T-helper 22 cell (primary cell): ENCODE measurements around the gene MAML3.

ENCODE experiments used
- DNase-seq: peaks from one replicate; pipeline ENCODE4 v3.0.0-alpha.2; 2020; ENCODE audit warnings: low read depth

Gene MAML3

DNA sequence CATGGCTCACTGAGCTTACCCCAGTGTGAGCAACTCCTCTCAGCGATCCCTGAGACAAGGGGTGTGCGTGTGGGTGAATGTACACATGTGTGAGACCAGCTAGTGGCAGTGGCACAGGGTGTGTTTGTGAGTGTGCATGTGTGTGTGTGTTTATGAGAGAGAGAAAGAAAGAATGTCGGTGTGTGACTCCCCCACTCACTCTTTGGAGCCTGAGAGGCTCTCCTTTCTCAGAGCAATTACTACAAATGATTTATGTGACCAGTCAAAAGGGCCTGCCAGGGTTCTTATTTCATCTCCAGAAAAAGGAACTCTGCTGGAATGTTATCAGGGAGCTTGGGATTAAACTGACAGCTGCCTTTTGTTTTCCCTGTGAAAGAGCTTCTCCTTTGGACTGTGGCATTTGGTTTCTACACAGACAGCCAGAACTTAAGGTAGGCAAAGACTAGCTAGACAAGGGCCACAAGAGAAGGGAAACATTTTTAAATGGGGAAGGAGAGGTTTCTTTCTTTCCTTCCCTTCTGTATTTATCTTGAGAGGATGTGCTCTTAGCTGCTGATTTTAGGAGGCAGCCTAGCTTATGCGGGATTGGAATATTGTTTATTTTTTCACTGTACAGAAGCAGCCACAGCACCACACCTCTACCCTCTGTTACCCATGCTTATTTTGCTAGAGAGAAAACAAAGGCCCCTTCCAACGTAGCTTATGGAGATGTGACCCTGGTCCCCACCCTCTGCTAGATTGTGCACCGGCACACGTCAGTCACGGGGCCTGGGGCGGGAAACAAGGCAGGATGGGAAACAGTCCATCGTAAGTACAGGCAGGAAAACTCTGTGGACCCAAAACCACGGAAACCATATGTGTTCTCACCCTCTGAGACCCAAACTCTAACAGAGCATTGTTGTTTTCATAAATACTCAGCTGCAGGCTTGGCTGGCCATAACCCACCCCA lies 344.9 kb downstream of the MAML3 start:
- DNase-seq: no peak

DNA sequence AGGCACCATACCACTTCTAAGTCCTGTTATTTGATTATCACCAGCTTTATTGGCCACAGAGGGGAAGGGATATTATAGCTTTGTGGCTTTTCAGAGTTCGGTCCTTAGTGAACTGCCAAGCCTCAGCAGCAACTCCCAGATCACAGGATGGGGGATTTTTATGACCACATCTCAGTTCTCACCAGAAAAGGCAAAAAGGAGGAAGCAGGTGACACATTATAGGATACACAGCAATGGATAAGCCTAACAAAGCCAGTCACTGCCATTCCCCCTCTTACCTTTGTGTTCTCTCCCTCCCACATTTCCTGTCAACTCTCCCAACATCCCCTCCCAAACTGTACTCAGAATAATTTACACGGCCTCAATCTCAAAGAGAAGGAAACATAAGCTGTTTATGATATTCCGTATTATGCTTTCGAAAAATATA lies 345.6 kb downstream of the MAML3 start:
- DNase-seq: no peak

DNA sequence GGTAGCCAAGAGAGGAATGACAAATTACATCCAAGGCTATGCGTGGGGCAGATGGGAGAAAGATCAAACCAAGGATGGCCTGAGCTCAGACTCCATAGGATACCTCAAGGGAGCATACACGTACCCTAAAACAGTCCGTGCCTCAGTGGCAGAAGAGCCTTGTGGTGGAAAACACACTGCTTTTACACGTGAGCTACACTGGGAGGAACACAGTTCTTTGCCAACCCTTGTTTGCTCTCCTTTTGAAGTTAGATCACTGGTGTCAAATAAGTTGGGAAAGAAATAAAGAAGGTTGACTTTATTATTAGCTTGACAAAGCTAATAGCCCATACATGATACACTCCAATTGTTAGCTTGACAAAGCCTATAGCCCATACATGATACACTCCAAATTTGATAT lies 346.5 kb downstream of the MAML3 start:
- DNase-seq: no peak

DNA sequence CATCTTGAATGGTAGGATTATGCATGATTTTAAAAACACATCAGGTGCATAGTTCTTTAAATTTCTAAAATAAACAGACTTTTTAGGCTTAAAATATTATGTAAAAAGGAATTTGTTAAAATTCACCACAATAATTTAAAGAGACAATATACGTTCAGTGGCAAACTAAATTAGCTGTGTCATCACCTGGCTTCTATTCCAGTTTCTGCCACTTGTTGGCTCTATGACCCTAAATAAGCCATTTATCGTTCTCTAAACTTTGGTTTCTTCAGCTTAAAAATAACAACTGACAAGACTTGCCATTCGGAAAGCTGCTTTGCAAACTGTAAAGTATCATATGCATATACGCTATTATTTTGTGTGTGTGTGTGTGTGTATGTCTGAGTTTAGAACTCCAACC lies 347.1 kb downstream of the MAML3 start:
- no peak for DNase-seq

DNA sequence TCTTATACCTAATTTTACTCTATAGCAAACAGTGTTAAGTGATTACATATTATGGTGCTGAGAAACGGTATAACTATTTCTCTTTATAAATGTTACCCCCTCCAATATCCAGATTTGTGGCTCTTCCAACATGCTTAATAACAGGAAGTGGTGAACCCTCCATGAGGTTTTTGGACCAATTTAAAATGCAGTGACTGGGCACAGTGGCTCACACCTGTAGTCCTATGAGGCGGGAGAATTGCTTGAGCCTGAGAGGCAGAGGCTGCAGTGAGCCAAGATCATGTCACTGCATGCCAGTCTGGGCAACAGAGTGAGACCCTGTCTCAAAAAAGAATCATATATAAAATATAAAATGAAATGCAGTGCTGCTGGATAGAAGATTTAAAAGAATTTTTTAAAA lies 351.1 kb downstream of the MAML3 start:
- DNase-seq: no peak

DNA sequence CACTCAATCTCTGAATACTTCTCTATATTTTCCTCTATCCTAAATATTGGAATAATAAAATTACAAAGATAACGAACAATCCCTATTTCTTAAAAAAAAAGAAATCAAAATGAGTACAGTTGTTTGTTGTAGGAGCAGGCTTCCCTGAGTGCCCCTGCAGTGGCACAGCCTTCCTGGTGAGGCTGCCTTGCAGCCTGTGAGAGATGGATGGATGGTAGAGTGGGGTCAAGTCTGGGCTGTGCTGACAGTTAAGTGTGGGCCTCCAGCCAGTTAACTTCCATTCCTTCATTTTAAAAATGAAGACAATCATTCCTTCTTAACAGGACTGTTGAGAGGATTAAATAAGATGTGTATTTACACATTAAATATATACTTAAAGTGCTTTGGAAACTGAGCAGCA lies 351.5 kb downstream of the MAML3 start:
- DNase-seq: no peak

DNA sequence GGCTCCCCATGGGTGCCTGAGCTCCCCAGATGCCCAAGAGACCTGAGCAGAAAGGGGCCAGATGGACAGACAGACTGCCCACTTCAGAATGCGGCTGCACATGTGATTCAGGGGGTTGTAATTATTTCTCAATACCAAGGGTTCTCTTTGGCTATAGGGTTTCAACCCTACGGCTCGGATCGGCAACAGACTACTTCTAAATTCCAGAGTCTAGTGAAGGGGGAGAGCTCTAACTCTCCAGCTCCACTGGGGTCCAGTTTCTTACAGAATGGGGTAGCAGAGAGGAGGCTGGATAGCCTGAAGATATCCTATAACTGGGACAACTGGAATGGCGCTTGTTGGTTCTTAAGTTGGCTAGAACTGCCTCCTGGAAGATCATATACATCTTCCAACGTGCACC lies 352.1 kb downstream of the MAML3 start:
- DNase-seq: no peak

DNA sequence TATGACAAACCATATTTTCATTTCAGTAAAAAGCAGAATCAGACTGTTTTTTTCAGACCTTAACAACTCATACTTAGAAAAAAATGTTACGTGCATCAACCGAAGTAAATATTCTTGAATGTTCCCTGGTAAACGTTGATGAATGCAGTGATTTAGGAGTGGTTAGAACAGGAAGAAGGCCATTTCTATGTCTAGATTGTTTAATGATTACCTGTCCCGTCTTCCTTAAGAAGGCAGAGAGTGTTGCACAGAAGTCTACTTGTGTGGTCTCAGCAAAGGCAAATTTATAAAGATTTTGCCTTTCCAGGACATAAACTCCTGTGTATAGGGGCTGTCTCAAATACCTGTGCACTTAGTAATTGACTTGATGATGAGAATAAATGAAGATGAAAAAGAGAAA lies 353.9 kb downstream of the MAML3 start:
- no peak for DNase-seq

DNA sequence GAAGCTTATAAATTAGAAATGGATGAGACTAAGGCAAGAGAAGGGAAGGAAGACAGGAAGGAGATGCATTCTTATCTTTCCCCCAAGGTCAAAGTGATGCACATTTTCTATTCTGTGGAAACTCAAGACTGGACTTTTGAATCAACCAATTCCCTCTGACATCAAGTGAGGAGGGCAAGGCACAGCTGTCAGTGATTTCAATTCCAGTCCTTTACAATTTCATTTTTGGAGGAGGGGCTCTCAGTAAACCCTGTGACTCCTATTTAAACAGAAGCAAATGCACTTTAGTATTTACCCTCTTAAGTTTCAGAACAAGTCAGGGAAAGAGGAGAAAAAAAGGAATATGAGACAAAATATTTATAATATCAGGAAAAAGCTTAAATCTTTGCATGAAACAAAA lies 354.4 kb downstream of the MAML3 start:
- no peak for DNase-seq

DNA sequence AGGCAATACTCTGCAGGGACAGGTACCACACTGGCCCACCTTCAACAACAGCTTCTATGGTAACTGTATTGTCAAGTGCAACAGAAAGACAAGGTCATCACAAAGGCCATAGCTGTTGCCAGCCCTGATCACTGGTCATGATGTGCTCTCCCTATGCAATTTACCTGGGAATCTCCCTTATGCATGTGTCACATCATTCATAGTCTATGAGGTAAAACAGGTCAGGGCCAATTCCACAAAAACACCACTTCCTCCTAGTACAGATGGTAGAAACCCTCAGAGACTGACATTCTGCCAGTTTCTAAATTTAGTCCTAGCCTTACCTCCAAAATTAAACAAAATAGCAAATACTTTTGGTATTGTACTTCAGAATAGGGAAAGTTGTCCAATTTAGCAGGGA lies 355.5 kb downstream of the MAML3 start:
- no peak for DNase-seq

DNA sequence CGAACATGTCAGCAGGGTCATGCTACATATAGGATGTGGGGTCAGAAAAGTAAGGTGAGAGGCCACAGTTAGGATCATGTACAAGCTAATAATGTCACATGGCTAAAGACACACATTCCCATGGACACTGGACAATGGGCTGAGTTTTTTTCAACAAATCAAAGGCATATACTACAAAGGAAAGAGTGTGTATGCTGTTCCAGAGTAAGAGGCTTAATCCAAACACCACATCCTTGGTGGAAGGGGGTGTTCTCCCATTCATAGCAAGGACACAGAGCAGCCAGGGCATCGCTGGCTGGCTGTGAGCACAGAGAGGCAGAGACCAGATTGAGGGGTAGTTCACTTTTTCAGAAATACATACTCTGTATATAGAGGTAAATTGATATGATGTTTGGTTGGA lies 356.7 kb downstream of the MAML3 start:
- DNase-seq: no peak

DNA sequence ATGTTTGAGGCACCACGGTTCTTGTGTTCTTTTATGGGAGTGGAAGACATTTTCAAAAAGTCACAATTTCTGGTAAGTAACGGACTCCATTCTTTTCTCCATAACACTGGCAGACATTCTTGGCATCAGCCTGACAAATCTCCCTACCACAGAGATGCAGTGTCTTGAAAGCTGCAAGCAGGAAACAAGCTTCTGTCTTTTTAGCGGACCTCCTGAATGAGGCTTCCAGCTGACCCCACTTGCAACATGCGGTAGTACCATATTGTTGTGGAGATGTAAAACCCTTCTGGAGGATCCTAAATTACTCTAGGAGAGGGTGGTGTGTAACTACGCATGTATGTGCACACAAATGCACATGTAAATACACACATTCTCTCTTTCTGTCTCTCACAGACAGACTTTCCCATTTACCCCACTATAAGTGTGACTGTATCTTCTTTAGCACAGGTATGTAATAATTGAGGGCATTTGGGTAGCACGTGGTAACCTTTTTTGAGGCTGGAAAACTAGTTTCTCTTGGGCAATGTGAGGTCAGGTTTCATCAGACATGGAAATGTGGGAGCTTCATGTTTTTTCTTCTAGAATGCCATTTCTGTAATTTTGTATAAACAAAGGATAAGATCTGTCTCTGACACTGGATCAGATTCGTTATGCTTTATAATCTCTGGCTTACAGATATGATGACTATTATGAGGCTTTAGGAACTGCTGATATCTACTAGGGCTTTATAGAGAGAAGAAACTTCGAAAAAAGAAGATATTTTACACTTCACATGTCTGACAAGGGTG lies 358.3 kb downstream of the MAML3 start:
- DNase-seq: no peak

DNA sequence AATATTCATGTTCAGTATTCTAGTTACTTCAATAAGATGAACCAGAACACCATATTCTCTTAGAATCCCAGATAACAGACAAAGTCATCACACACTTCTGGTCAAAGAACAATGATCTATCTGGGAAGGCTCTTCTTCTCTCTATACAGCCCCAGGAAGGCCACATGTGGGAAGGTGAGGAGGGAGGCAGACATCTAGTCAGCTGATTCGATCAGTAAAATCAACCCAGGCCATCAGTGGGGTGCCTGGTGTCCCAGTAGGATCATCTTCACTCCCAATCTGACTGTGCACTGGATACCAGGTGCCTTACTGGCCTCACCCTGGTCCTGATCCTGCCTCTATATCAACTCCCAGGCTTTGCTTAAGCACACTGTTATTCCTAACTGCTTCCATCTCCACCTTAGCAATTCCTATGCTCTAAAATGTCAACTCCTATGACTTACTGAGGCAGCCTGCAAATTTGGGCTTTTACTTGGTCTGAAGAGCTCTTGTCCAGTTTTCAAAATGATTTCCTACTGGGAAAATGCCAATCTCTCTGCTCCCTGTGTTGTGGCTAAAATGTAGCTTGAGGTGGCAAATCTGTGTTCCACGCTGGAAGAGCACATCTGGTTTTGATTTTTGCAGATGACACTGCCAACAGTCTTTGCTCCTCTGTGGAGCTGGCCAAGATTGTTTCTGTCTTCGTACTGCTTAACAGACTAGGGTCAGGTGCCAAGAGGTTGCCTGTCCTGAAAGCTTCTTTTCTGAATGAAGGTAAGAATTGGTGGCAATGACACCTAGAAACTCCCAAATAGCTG lies 359.6 kb downstream of the MAML3 start:
- DNase-seq: no peak

DNA sequence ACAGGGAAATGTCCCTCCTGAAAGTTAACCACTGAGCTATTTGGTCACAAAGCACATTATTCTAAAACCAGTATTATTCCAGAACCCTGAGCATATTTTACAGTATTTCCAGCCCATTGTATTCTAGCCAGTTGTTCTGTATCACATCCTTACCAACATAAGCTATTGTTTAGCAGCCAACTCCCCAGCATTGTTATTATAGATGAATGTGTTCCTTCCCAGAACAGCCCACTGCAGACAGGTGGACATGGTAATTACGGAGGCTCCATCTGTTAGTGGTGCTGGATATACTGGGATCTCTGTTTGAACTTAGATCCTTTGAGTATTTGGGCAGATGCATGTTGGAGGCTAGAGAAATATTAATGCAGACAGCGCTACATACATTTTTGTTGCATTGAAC lies 362.3 kb downstream of the MAML3 start:
- DNase-seq: no peak

DNA sequence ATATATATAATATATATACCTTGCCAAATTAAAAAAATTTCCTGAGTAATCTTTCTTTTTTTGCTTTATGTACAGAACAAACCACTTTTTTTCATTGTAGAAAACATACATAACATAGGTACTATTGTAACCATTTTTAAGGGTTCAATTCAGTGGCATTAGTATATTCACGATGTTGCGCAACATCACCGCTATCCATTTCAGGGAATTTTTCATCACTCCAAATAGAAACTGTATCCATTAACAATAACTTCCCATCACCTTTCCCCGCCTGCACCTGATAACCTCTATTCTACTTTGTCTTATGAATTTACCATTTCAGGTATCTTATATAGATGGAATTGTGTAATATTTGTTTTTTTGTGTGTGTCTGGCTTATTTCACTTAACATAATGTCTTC lies 363.7 kb downstream of the MAML3 start:
- DNase-seq: no peak

DNA sequence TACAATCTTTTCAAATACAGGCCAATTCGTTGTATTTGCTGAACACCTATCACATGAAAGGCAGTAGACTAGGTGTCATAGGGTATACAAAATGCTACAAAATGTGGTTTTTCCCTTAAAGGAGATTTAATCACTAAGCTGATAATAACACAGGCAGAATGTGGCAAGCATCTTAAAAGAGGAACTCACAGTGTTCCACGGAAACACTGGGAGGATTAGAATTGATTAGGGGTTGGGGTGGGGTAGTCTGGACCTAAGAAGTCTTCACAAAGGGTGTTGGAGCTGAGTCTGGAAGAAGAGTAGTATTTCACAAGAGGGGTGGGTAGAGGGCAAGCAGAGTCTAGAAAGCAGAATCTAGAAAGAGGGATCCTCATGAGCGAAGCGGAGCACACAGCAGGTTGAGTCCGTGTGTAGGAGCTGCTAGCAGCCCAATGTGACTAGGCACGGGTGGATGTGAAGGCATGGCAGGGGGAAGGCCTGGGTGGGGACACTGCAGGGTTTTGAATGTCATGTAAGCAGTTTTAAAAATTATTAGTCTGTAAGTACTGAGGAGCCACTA lies 364.8 kb downstream of the MAML3 start:
- no peak for DNase-seq

DNA sequence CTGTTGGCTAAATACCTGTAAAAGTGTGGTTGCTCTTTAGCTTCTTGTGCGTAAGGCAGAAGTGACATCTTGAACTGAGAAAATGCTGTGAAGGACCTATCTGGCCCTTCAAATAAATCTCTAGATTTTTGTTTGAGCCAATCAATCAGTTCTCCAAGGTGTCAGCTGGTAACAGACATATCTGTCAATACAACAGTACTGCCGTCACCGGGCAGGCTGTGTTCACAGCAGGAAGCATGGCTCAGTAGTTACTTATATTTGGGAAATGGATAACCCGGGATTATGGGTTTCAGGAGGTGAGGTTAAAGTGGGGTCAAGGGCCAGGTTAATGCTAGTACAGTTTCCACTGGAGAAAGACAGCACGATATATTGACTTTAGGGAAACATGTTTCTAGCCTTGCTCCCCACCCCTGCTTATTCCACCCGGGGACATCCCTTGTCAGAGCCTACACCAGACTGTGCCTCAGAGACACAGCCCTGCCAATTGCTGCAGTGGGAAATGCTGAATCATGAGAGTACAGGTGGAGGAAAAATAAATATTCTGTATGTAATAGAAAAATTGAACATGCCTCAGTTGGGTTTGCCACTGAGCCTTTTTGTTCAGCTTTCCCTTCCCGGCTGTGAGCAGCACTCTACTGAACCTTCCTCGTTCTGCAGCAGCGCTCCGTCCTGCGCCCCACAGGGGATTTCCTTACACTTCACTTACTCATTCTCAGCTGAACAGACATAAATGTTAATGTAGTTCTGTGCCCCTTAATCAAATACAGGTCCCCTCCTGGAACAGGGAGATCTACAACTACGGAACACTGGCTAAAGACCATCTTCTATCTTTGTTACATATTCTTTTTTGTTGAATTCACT lies 367.3 kb downstream of the MAML3 start:
- DNase-seq: no peak

DNA sequence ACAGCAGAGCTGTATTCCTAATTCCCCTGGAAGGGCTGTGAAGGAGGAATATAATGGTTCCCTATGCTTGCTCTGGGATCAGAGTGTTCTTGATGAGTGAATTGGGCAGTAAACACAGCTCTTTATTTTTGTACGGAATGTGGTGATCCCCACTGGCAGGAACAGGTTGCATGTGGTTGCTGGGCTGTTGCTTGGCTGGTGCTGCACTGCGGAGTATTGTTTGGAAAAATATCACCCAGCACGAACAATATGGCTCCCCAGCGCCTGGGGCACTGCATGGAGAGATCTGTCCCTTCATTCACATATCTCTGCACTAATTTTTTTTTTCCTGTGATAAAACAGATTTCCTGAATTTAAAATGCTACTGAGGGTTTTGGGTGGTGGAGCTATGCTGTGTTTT lies 368.6 kb downstream of the MAML3 start:
- DNase-seq: no peak

DNA sequence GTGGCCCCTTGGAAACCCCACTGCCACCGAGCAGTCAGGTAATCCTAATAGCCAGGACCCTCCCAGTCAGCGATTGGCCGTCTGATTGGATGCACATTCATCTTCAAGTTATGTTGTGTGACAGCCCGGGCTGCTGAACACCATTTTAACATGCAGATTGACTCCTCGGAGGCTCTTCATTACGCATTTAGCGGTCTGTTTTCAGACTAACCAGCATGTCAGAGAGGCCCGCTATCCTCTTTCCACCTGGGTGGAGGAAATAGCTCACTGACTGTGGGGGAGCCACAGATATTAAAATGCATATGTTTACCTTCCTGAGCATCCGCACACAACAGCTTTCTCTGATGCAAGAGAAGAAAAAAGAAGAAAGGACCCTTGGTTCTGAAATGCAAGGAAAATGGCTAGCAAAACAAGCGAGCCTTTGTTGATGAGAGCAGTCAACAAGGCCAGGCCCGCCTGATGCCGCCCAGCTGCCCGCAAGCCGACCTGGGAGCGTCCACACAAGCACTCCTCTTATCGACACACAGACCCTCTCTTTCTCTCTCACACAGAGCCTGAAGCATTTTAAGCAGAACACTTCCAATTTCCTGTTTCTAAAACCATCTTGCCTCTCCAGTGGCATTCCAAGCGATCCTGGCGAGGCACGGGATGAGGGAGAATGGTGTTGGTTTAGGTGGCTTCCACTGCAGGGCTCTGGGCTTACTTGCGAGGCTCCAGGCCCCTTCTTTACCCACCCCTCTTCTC lies 370.1 kb downstream of the MAML3 start:
- DNase-seq: no peak

DNA sequence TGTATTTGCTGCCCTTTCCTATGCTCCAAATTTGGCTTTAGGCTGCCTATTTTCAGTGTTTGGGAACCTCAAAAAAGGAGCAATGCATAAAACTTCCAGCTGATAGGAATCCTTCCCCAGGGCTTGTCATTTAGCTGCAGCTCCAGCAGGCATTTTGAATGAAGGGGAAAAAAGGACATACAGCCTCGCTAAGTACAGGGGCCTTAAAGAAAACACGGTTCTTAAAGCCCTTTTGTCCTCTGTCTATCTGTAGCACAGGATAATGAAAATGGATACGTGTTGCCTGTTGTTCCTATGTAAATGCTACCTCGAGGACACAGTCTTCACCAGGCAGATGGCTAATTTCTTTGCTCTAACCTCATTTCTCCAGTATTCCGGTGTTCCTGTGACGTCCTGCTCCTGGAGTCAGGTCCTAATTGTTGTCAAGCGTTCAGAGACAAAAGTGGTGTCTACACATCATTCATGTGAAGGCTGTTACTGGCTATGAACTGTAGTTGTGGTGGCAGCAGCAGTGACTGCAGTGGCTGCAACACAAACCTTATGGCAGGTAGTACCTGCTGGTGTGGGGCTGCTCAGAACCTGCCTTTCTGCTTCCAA lies 371.0 kb downstream of the MAML3 start:
- DNase-seq: no peak
